HG02642 (cell line): ENCODE data around the gene ASIP.
"Not testable (repeated sequence)": the region's sequence is repeated elsewhere in the genome, so short reads cannot be mapped to it uniquely, and the experiment has no call there.

Source experiments
- ATAC-seq: cut with Tn5 transposase; IDR thresholded peaks from one replicate; pipeline ENCODE4 v1.9.1; 2021; ENCODE audit warnings: mild to moderate bottlenecking; ENCODE audit not compliant: unreplicated experiment, poor library complexity

Gene ASIP

DNA sequence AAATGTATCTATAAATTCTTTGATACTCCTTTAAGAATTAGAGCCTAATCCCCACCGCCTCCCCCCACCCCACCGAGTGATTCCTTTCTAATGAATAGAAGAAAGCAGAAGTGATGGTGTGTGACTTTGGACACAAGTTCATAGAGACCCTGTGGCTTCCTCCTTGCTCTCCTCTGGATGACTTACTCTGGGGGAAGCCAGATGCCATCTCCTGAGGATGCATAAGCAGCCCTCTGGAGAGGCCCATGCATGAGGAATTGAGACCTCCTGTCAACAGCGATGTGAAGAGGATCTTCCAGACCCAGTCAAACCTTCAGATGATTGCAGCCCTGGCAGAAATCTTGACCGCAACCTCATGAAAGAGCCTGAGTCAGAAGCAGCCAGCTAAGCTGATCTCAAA is 40.8 kb downstream of the ASIP start:
- no peak for ATAC-seq

- ATAC-seq: no peak
These were observed 42.6 kb downstream of the ASIP start for GRCh38 chr20:34283844-34284243.

GRCh38 chr20:34285450-34285849 is 44.2 kb downstream of the ASIP start:
- ATAC-seq: no peak

DNA sequence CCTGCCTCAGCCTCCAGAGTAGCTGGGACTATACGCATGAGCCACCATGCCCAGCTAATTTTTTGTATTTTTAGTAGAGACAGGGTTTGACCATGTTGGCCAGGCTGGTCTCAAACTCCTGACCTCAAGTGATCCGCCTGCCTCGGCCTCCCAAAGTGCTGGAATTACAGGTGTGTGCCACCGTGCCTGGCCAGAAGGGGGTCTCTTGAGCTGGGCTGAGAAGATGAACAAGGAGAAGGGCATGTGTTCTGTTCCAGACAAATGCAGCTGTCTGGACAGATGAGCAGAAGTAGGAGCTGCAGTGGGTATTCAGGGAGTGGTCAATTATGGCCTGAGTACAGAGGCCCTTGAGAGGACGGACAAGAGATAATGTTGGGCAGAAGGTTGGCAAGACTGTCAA is 46.3 kb downstream of the ASIP start:
- not testable (repeated sequence) for ATAC-seq

DNA sequence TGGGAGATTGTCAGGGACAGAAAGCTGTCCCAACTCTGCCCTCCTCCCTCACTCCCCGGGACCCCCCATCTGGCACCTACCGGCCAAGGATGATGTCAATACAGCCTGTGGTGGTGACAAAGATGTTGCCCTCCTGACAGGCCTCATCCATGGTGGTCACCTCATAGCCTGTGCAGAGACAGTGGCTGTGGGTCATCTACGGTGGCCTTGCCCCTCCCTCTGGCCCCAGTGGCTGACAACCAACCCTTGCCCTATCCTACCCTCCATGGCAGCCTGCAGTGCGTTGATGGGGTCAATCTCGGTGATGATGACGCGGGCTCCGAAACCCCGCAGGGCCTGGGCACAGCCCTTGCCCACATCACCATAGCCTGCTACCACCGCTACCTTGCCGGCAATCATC is 49.2 kb downstream of the ASIP start:
- no peak for ATAC-seq

GRCh38 chr20:34292496-34292895 is 51.3 kb downstream of the ASIP start:
- no peak for ATAC-seq

DNA sequence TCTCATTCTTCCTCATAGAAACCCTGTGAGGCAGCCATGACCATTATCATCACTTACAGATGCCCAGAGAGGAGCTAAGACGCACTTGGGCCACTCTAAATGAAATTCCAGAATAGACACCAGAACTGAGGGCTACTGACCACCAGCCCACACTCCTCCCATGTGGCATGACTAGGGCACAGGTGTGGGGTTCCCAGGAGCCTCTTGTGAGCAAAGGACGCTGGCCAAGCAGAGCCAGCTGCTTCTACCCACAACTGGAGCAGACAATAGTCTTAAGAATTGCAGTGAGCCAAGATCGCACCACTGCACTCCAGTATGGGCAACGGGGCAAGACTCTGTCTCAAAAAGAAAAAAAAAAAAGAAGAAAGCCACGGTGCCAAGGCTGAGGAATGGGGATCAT is 51.9 kb downstream of the ASIP start:
- no peak for ATAC-seq

DNA sequence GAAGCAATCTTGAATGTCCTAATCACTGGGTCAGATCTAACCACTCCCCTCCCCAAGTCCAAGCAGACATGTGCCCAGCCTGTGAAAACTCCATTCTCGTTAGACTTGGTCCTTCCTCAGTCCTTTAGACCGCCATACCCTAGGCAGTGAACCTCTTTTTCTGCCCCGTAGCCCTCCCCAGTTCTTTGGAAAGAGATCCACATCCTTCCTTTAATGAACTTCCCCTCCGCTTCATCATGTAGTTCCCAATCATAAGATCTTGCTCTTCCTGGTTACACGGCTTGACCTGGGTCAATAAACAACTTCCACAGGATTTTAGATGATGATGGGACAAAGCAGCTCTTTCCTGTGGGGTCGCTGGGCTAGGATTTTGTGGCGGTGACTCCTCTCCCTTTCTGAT is 52.4 kb downstream of the ASIP start:
- ATAC-seq: no peak

- no peak for ATAC-seq
These were observed 53.3 kb downstream of the ASIP start for GRCh38 chr20:34294563-34294962.

DNA sequence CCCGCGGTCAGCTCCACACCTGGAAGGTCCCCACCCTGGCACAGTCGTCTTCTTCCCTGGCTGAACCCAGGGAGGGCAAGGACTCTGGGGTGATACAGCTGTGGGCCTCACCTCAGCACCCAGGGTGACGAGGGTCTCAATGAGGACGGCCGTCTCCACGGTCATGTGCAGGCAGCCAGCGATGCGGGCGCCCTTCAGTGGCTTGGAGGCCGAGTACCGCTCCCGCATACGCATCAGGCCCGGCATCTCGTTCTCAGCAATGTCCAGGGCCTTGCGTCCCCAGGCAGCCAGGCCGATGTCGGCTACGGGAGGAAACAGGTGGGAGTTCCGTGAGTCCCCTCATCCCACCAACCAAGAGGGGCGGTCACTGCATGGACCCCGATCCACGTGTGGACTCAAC is 54.1 kb downstream of the ASIP start:
- no peak for ATAC-seq

GRCh38 chr20:34296468-34296867 is 55.2 kb downstream of the ASIP start:
- no peak for ATAC-seq

GRCh38 chr20:34298294-34298784 is 57.1 kb downstream of the ASIP start:
- not testable (repeated sequence) for ATAC-seq

GRCh38 chr20:34299556-34300255 is 58.5 kb downstream of the ASIP start:
- no peak for ATAC-seq

GRCh38 chr20:34300256-34300806 is 59.1 kb downstream of the ASIP start:
- ATAC-seq: no peak

- ATAC-seq: no peak
These were observed 59.8 kb downstream of the ASIP start for GRCh38 chr20:34300809-34301586.

DNA sequence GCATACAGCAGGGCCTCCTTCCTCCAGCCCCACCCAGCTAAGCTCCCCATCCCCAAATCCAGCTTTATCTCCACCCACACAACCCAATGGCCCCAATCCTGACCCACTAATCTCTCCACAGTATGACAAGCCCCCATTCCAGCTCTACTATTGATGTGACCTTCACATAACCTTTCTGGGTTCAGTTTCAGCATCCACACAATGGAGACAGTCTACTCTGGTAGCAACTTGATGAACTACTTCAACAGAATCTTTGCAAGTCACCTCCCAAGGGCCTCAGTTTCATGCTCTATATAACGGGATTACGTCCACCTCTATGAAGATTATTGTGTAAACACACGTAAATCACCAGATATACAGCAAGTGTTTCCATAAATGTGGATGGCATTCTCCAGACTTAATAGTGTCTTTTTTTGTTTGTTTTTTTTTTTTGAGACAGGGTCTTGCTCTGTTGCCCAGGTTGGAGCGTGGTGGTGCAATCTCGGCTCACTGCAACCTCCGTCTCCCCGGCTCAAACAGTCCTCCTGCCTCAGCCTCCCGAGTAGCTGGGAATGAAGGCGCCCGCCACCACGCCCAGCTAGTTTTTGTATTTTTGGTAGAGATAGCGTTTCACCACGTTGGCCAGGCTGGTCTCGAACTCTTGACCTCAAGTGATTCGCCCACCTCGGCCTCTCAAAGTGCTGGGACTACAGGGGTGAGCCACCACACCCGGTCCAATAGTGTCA is 60.5 kb downstream of the ASIP start:
- no peak for ATAC-seq

GRCh38 chr20:34302312-34302722 is 61.1 kb downstream of the ASIP start:
- no peak for ATAC-seq

DNA sequence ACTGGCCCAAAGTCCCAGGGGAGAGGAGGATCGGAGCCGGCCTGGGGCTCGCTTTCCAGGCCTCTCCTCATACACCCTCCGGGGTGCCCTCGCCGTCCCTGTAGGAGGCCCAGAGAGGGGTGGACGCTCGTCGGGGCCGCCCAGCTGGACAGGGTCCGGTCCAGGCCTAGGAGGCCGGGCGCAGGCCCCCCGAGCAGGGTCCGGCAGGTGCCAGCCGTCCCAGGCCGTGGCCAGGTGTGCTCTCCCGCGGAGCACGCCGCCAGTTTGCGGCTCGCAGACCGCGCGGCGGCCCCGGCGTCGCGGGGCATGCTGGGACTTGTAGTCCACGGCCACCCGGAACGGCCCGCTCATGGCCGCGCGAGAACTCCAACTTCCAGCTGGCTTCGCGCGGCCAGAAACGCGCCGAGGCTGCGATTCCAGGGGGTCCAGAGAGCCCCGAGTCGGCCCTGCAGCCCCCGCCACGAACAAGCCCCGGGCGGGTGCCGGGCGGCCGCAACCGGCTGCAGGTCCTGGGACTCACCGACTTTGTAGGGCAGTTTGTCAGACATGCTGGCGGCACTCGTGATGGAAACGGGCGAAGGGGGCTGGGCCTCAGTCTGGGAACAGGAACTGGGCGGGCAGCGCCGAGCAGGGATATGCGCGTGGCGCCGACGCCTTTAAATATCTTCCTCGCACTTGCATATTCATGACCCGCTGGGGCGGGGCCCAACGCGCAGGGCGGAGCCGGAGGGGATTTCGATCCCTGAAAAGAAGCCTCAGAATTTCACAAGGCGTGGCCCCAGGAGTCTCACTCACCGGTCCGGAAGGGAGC is 61.7 kb downstream of the ASIP start, which contains the start of gene AHCY:
TSS of gene AHCY (minus strand) at position 633 of the 811 bp plus-strand sequence. CDS start at position 548, 85 bp downstream.
- peak; percentile 91 for ATAC-seq

GRCh38 chr20:34305333-34306230 is 64.4 kb downstream of the ASIP start:
- ATAC-seq: no peak
